Endodermal cell (in vitro differentiated cells): ENCODE results near the gene PYGM. TPM values are rescaled to one million over a fixed set of nuclear protein-coding genes. Genes with fewer than 3 reads are reported as not detected.

Experiments used
- DNase-seq: peaks from one replicate; pipeline ENCODE4 v3.0.0-alpha.2; 2017
- H3K27ac ChIP-seq: 2 replicates; pipeline ENCODE4 v1.5.1; 2013; ENCODE audit warnings: mild to moderate bottlenecking, low read depth, low read length, moderate library complexity
- H3K27me3 ChIP-seq: 2 replicates; pipeline ENCODE4 v1.6.1; 2013; ENCODE audit warnings: mild to moderate bottlenecking, low read length, moderate library complexity; ENCODE audit not compliant: insufficient read depth, control insufficient read depth, poor library complexity, severe bottlenecking
- H3K36me3 ChIP-seq: 2 replicates; pipeline ENCODE4 v1.7.0; 2013; ENCODE audit warnings: mild to moderate bottlenecking, low read length, moderate library complexity; ENCODE audit not compliant: control insufficient read depth, insufficient read depth
- H3K4me1 ChIP-seq: one replicate; pipeline ENCODE4 v1.7.0; 2013; ENCODE audit warnings: low read length; ENCODE audit not compliant: control insufficient read depth, insufficient read depth
- H3K4me3 ChIP-seq: 2 replicates; pipeline ENCODE4 v1.5.1; 2013; ENCODE audit warnings: mild to moderate bottlenecking, low read length, moderate library complexity
- H3K9ac ChIP-seq: 2 replicates; pipeline ENCODE4 v1.6.1; 2013; ENCODE audit warnings: mild to moderate bottlenecking, low read length, moderate library complexity; ENCODE audit not compliant: poor library complexity, severe bottlenecking; ENCODE audit errors: extremely low read depth
- H3K9me3 ChIP-seq: 2 replicates; pipeline ENCODE4 v1.6.1; 2013; ENCODE audit warnings: mild to moderate bottlenecking, low read length, moderate library complexity; ENCODE audit not compliant: control insufficient read depth
- H3K27ac Mint-ChIP-seq: 2 replicates; pipeline ENCODE4 v1.8.0; 2020; ENCODE audit warnings: mixed read lengths
- H3K27me3 Mint-ChIP-seq: 2 replicates; pipeline ENCODE4 v1.8.0; 2021; ENCODE audit warnings: mild to moderate bottlenecking, mixed read lengths; ENCODE audit not compliant: insufficient read depth
- H3K36me3 Mint-ChIP-seq: 2 replicates; pipeline ENCODE4 v1.8.0; 2020; ENCODE audit warnings: low read depth, mixed read lengths
- H3K4me1 Mint-ChIP-seq: 2 replicates; pipeline ENCODE4 v1.8.0; 2020; ENCODE audit warnings: mixed read lengths
- H3K4me3 Mint-ChIP-seq: 2 replicates; pipeline ENCODE4 v1.8.0; 2020; ENCODE audit warnings: mild to moderate bottlenecking, moderate library complexity, mixed read lengths
- H3K9me3 Mint-ChIP-seq: 2 replicates; pipeline ENCODE4 v1.8.0; 2020; ENCODE audit warnings: mild to moderate bottlenecking, mixed read lengths
- WGBS, 2 experiments: methylation state at CpG; one replicate each; pipeline versions ENCODE4 v1.1.5 to v1.1.7; 2013; ENCODE audit warnings: missing lambda C conversion rate in 2 of 2, mixed read lengths in 1 of 2; ENCODE audit not compliant: insufficient coverage in 1 of 2, insufficient read length in 1 of 2; 5-methylcytosine and 5-hydroxymethylcytosine counted together
- total RNA-seq, 2 donors: library from RNA; stranded (reverse); fragmentation: NEBNext Ultra II Directional in 1 of 2; extraction: Animal tissue kit (Norgen Biotek cat#: 25700) in 1 of 2; gene quantifications; 2 replicates in 1 of 2; 3 replicates in 1 of 2; pipeline ENCODE4 v1.2.1, GENCODE V29; 2021
- TF ChIP-seq, protein P1 (sequence below): fragments of 200-600 bp; sonication (generic); conservative IDR thresholded peaks from 2 replicates; pipeline ENCODE4 v1.5.0; 2021; ENCODE audit warnings: antibody characterized with exemption, mild to moderate bottlenecking

Gene PYGM
- total RNA-seq, 2 donors from 2014 or later: 1.1 to 1.2 TPM

DNA sequence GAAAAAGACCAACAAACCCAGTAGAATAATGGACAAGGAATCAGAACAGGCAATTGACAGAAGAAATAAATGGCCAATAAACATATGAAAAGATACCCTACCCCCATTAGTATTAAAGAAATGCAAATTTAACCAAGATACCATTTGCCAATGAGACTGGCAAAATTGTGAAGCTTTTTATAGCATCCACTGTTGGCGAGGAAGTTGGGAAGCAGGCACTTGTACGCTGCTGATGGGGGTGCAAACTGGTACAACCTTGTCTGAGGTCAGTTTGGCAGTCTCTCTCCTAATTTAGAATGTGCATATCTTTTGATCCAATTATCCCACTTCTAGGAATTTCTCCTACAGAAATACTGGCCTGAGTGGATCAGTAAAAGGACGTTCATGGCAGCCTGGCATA, 28.2 kb downstream of the PYGM start:
- 87 to 96% methylated on average over 3 of the region's 3 CpGs for WGBS, 2 experiments
- H3K9me3 ChIP-seq: no peaks in the 10 kb centered on the region
- no peak overlapping the region for H3K27ac Mint-ChIP-seq
- no peak overlapping the region for H3K9ac ChIP-seq
- no peak for DNase-seq
- peaks cover 25% of the 10 kb centered on the region for H3K27me3 Mint-ChIP-seq
- H3K4me3 ChIP-seq: no peak overlapping the region
- no peak overlapping the region for H3K27ac ChIP-seq
- H3K4me3 Mint-ChIP-seq: no peak overlapping the region
- TF ChIP-seq, protein P1, sequence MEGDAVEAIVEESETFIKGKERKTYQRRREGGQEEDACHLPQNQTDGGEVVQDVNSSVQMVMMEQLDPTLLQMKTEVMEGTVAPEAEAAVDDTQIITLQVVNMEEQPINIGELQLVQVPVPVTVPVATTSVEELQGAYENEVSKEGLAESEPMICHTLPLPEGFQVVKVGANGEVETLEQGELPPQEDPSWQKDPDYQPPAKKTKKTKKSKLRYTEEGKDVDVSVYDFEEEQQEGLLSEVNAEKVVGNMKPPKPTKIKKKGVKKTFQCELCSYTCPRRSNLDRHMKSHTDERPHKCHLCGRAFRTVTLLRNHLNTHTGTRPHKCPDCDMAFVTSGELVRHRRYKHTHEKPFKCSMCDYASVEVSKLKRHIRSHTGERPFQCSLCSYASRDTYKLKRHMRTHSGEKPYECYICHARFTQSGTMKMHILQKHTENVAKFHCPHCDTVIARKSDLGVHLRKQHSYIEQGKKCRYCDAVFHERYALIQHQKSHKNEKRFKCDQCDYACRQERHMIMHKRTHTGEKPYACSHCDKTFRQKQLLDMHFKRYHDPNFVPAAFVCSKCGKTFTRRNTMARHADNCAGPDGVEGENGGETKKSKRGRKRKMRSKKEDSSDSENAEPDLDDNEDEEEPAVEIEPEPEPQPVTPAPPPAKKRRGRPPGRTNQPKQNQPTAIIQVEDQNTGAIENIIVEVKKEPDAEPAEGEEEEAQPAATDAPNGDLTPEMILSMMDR: no peak
- H3K4me1 ChIP-seq: no peaks in the 10 kb centered on the region
- no peaks in the 10 kb centered on the region for H3K36me3 ChIP-seq
- peaks cover 2% of the 10 kb centered on the region for H3K4me1 Mint-ChIP-seq
- H3K36me3 Mint-ChIP-seq: no peaks in the 10 kb centered on the region
- H3K9me3 Mint-ChIP-seq: no peaks in the 10 kb centered on the region
- peaks cover 8% of the 10 kb centered on the region for H3K27me3 ChIP-seq

DNA sequence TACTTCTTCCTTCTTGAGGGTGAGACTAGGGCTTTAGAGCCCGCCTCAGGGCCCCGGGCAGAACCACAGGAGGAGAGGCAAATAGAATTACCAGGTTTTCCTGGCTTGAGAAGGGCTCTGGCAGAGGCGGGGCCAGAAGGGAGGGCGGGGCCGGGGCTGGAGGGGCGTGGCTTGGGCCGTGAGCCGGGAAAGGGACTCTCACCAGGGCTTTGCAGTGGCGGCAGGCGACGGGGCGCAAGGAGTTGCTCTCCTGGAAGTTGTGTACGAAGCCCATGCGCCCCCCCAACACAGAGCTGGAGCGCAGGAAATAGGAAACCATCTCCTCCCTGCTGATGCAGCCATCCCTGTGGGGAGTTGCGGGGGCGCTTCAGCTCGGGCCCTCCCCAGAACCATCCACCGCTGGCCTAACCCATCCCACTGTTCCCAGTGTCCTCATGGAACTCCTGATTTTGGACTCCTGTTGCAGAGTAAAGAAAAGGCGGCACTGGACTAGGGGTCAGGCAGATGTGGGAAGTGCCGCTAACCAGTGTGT, 29.9 kb downstream of the PYGM start:
- DNase-seq: peak; percentile 98
- 33 to 37% methylated on average over 13 to 21 of the region's 21 CpGs for WGBS, 2 experiments
- H3K27me3 ChIP-seq: peaks cover 8% of the 10 kb centered on the region
- Mint-ChIP-seq H3K9me3 (no peaks in the 10 kb centered on the region), H3K27ac (no peak overlapping the region), H3K4me1 (peaks cover 8% of the 10 kb centered on the region), H3K4me3 (no peak overlapping the region), H3K27me3 (peaks cover 21% of the 10 kb centered on the region), H3K36me3 (no peaks in the 10 kb centered on the region)
- H3K27ac ChIP-seq: no peak overlapping the region
- H3K9me3 ChIP-seq: no peaks in the 10 kb centered on the region
- no peak overlapping the region for H3K9ac ChIP-seq
- H3K4me1 ChIP-seq: no peaks in the 10 kb centered on the region
- no peaks in the 10 kb centered on the region for H3K36me3 ChIP-seq
- TF ChIP-seq, protein P1: no peak
- no peak overlapping the region for H3K4me3 ChIP-seq

DNA sequence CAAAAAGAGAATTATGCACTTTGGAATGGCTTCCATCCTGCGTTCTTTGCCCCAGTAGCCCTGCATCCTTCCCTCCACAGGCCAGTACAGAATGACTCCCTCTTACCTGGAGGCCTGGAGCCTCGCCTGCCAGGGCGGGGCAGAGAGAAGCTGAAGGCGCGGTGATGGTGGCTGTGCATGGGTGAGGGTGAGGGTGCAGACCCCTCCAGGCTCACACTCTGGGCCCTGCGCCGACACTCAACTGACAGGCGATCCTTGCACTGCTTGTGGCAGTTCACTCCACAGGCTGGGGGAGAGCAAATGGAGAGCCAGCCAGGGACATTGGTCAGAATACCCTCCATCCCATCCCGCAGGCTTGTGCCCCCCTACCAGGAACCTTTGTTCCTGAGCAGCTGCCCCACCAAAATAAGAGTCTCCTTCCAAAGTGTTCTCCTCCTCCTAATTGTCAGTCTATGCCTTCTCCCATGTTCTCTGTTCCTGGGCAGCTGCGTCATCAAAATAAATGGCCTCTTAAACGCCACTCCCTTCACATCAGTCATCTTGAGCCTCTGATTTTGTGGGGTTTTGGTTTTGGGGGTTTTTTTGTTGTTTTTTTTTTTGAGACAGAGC, 30.9 kb downstream of the PYGM start:
- Mint-ChIP-seq H3K27me3 (peaks cover 21% of the 10 kb centered on the region), H3K9me3 (no peaks in the 10 kb centered on the region), H3K27ac (no peak overlapping the region), H3K4me1 (peaks cover 7% of the 10 kb centered on the region), H3K4me3 (no peak overlapping the region), H3K36me3 (no peaks in the 10 kb centered on the region)
- Histone ChIP-seq H3K9ac (no peak overlapping the region), H3K4me1 (no peaks in the 10 kb centered on the region), H3K9me3 (no peaks in the 10 kb centered on the region), H3K4me3 (no peak overlapping the region), H3K27ac (no peak overlapping the region), H3K36me3 (no peaks in the 10 kb centered on the region), H3K27me3 (peaks cover 13% of the 10 kb centered on the region)
- WGBS, 2 experiments: 93% methylated on average over 4 to 11 of the region's 11 CpGs
- TF ChIP-seq, protein P1: no peak
- peak; percentile 32 for DNase-seq
